HAP-1 (cell line): ENCODE data around the gene TEDC1.

Source experiments
- DNase-seq, 2 experiments: peaks; one replicate each; pipeline ENCODE4 v3.0.0-alpha.2; 2016 to 2020; ENCODE audit warnings: low spot score in 2 of 2
- H3K27me3 ChIP-seq: fragments of 250-450 bp; sonication (Bioruptor Pico); 2 replicates; pipeline ENCODE4 v1.5.1; 2020; ENCODE audit warnings: low read depth, mild to moderate bottlenecking, moderate library complexity
- H3K36me3 ChIP-seq: fragments of 250-450 bp; sonication (Bioruptor Pico); replicated peaks from 2 replicates; pipeline ENCODE4 v1.5.1; 2020; ENCODE audit warnings: mild to moderate bottlenecking
- H3K4me1 ChIP-seq: fragments of 250-450 bp; sonication (Bioruptor Pico); 2 replicates; pipeline ENCODE4 v1.5.1; 2020; ENCODE audit warnings: mild to moderate bottlenecking
- H3K4me3 ChIP-seq: fragments of 250-450 bp; sonication (Bioruptor Pico); 2 replicates; pipeline ENCODE4 v1.5.1; 2020; ENCODE audit warnings: mild to moderate bottlenecking, moderate library complexity
- H3K9me3 ChIP-seq: fragments of 250-450 bp; sonication (Bioruptor Pico); 2 replicates; pipeline ENCODE4 v1.5.1; 2020; ENCODE audit warnings: mild to moderate bottlenecking, moderate library complexity
- in situ Hi-C: fragments of 300-500 bp; cut with MboI; formaldehyde crosslinking; loops from 3 replicates; pipeline ENCODE4 v1.14.3; 2020; ENCODE audit warnings: low sequenced_read_pairs, inconsistent platforms, mixed read lengths

Gene TEDC1

GRCh38 chr14:105508069-105508468 lies 17.0 kb downstream of the TEDC1 start:
- peaks cover 60% of the 10 kb centered on the region for H3K27me3 ChIP-seq
- H3K36me3 ChIP-seq, result no peaks in the 10 kb centered on the region
- no peaks in the 10 kb centered on the region for H3K9me3 ChIP-seq
- H3K4me3 ChIP-seq, result no peak overlapping the region
- H3K4me1 ChIP-seq, result no peaks in the 10 kb centered on the region
- DNase-seq, result no peak
- in situ Hi-C loops, result no loop called here

GRCh38 chr14:105508601-105509000 lies 17.6 kb downstream of the TEDC1 start:
- H3K27me3 ChIP-seq, result peaks cover 63% of the 10 kb centered on the region
- H3K4me3 ChIP-seq, result no peak overlapping the region
- H3K36me3 ChIP-seq, result no peaks in the 10 kb centered on the region
- no peak for DNase-seq
- H3K4me1 ChIP-seq, result no peaks in the 10 kb centered on the region
- in situ Hi-C loops, result no loop called here
- no peaks in the 10 kb centered on the region for H3K9me3 ChIP-seq

- no peak for DNase-seq
- in situ Hi-C loops, result no loop called here
Measured at GRCh38 chr14:105517096-105517495, 26.1 kb downstream of the TEDC1 start.

GRCh38 chr14:105519946-105520698 lies 29.1 kb downstream of the TEDC1 start:
- Histone ChIP-seq H3K27me3 (peaks cover 19% of the 10 kb centered on the region), H3K9me3 (no peaks in the 10 kb centered on the region), H3K4me3 (no peak overlapping the region), H3K4me1 (no peaks in the 10 kb centered on the region), H3K36me3 (no peaks in the 10 kb centered on the region)
- DNase-seq, result no peak
- in situ Hi-C loops, result no loop called here

More at GRCh38 chr14:105517096-105517495, 26.1 kb downstream of the TEDC1 start:
- Histone ChIP-seq H3K36me3 (no peaks in the 10 kb centered on the region), H3K9me3 (no peaks in the 10 kb centered on the region), H3K4me1 (no peaks in the 10 kb centered on the region), H3K27me3 (peaks cover 35% of the 10 kb centered on the region), H3K4me3 (no peak overlapping the region)

GRCh38 chr14:105525326-105525725 lies 34.3 kb downstream of the TEDC1 start:
- peaks cover 5% of the 10 kb centered on the region for H3K36me3 ChIP-seq
- DNase-seq, result no peak
- in situ Hi-C loops, result no loop called here
- no peak overlapping the region for H3K4me3 ChIP-seq
- peaks cover 6% of the 10 kb centered on the region for H3K27me3 ChIP-seq
- H3K9me3 ChIP-seq, result no peaks in the 10 kb centered on the region
- peaks cover 3% of the 10 kb centered on the region; the same call in 1 of the 2 replicates for H3K4me1 ChIP-seq

- H3K27me3 ChIP-seq, result peaks cover 6% of the 10 kb centered on the region
- in situ Hi-C loops, result no loop called here
- peak; percentile 29 to 67 for DNase-seq
- H3K9me3 ChIP-seq, result no peaks in the 10 kb centered on the region
- H3K4me3 ChIP-seq, result peak within 1 kb of the TSS; percentile 61
- H3K4me1 ChIP-seq, result peaks cover 3% of the 10 kb centered on the region; the same call in 1 of the 2 replicates
- H3K36me3 ChIP-seq, result peaks cover 5% of the 10 kb centered on the region
Measured at GRCh38 chr14:105525861-105526775, 35.1 kb downstream of the TEDC1 start, which contains the start of gene TMEM121. Gene TMEM121 (plus strand): TSS chr14:105526583. CDS start chr14:105528835, 2,252 bp downstream.

GRCh38 chr14:105526776-105527380 lies 35.8 kb downstream of the TEDC1 start:
- H3K4me1 ChIP-seq, result peaks cover 3% of the 10 kb centered on the region; the same call in 1 of the 2 replicates
- H3K4me3 ChIP-seq, result peak overlapping the region; percentile 61
- H3K27me3 ChIP-seq, result peaks cover 6% of the 10 kb centered on the region
- H3K9me3 ChIP-seq, result no peaks in the 10 kb centered on the region
- DNase-seq, result peak in 1 of 2 experiments; percentile 37
- in situ Hi-C loops, result no loop called here
- H3K36me3 ChIP-seq, result peaks cover 5% of the 10 kb centered on the region

GRCh38 chr14:105527381-105527825 lies 36.4 kb downstream of the TEDC1 start:
- peak in 1 of 2 experiments; percentile 33 for DNase-seq
- peaks cover 5% of the 10 kb centered on the region for H3K36me3 ChIP-seq
- in situ Hi-C loops, result no loop called here
- H3K4me3 ChIP-seq, result peak overlapping the region; percentile 61
- H3K4me1 ChIP-seq, result peaks cover 3% of the 10 kb centered on the region; the same call in 1 of the 2 replicates
- H3K9me3 ChIP-seq, result no peaks in the 10 kb centered on the region
- peaks cover 6% of the 10 kb centered on the region for H3K27me3 ChIP-seq

- H3K27me3 ChIP-seq, result peaks cover 6% of the 10 kb centered on the region
- peaks cover 5% of the 10 kb centered on the region for H3K36me3 ChIP-seq
- in situ Hi-C loops, result no loop called here
- peaks cover 3% of the 10 kb centered on the region; the same call in 1 of the 2 replicates for H3K4me1 ChIP-seq
- H3K9me3 ChIP-seq, result no peaks in the 10 kb centered on the region
- peak; percentile 65 to 85 for DNase-seq
- peak overlapping the region; percentile 61 for H3K4me3 ChIP-seq
Measured at GRCh38 chr14:105527826-105528585, 37.0 kb downstream of the TEDC1 start.

- no peak overlapping the region; the same call in 1 of the 2 replicates for H3K4me3 ChIP-seq
- H3K4me1 ChIP-seq, result peaks cover 3% of the 10 kb centered on the region; the same call in 1 of the 2 replicates
- no peak for DNase-seq
- H3K36me3 ChIP-seq, result peaks cover 5% of the 10 kb centered on the region
- in situ Hi-C loops, result no loop called here
- H3K27me3 ChIP-seq, result peaks cover 6% of the 10 kb centered on the region
- H3K9me3 ChIP-seq, result no peaks in the 10 kb centered on the region
Measured at GRCh38 chr14:105528586-105529318, 37.7 kb downstream of the TEDC1 start.

GRCh38 chr14:105529319-105529568 lies 38.2 kb downstream of the TEDC1 start:
- Histone ChIP-seq H3K4me1 (peaks cover 3% of the 10 kb centered on the region; the same call in 1 of the 2 replicates), H3K36me3 (peaks cover 5% of the 10 kb centered on the region), H3K4me3 (no peak overlapping the region), H3K9me3 (no peaks in the 10 kb centered on the region), H3K27me3 (peaks cover 6% of the 10 kb centered on the region)
- in situ Hi-C loops, result no loop called here
- no peak for DNase-seq

- Histone ChIP-seq H3K27me3 (peaks cover 6% of the 10 kb centered on the region), H3K4me1 (peaks cover 3% of the 10 kb centered on the region; the same call in 1 of the 2 replicates), H3K9me3 (no peaks in the 10 kb centered on the region), H3K4me3 (no peak overlapping the region), H3K36me3 (peaks cover 5% of the 10 kb centered on the region)
- in situ Hi-C loops, result loop anchor here (5.0 kb wide), 1 partner anchor 152 kb away; no protein-coding TSS in a partner anchor
- DNase-seq, result no peak
Measured at GRCh38 chr14:105529569-105530284, 38.7 kb downstream of the TEDC1 start.
